CD4-positive, alpha-beta memory T cell (primary cell): ENCODE data around the gene CCNY. TPM values are rescaled to one million over a fixed set of nuclear protein-coding genes. Genes with fewer than 3 reads are reported as not detected.

Experiments
- CTCF ChIA-PET: fragments of 350-600 bp; sonication (Branson Sonifier 250); formaldehyde crosslinking; loops from one replicate; lab custom pipeline; 2021; ENCODE audit warnings: inconsistent platforms; ENCODE audit not compliant: partially characterized antibody; lab: Charles Lee
- POLR2A ChIA-PET: fragments of 350-600 bp; sonication (Branson Sonifier 250); formaldehyde crosslinking; loops from one replicate; lab custom pipeline; 2021; ENCODE audit not compliant: partially characterized antibody; lab: Charles Lee
- DNase-seq, 5 donors: peaks; one replicate each; pipeline versions ENCODE4 v3.0.0 to v3.0.0-alpha.2; 2020 to 2022; ENCODE audit warnings: mixed read lengths in 1 of 5
- H3K27ac ChIP-seq: one replicate; pipeline ENCODE4 v1.7.0; 2013; ENCODE audit warnings: low read depth, low read length
- H3K27me3 ChIP-seq: 2 replicates; pipeline ENCODE4 v1.7.0; 2013; ENCODE audit warnings: mild to moderate bottlenecking, low read length, moderate library complexity; ENCODE audit not compliant: insufficient read depth
- H3K36me3 ChIP-seq: 2 replicates; pipeline ENCODE4 v1.7.0; 2013; ENCODE audit warnings: mild to moderate bottlenecking, low read length, moderate library complexity; ENCODE audit not compliant: insufficient read depth
- H3K4me1 ChIP-seq: 2 replicates; pipeline ENCODE4 v1.7.0; 2013; ENCODE audit warnings: mild to moderate bottlenecking, low read length, moderate library complexity; ENCODE audit not compliant: insufficient read depth
- H3K4me3 ChIP-seq, 2 donors: one replicate each; pipeline ENCODE4 v1.7.0; 2013; ENCODE audit warnings: low read length in 2 of 2, mild to moderate bottlenecking in 1 of 2
- H3K9me3 ChIP-seq, 2 donors: one replicate each; pipeline ENCODE4 v1.7.0; 2013; ENCODE audit warnings: low read length in 2 of 2, control low read depth in 1 of 2; ENCODE audit not compliant: control insufficient read depth in 1 of 2
- H3K27ac Mint-ChIP-seq, 7 donors: one replicate each; pipeline ENCODE4 v1.8.0; 2020 to 2021; ENCODE audit warnings: mixed read lengths in 7 of 7, mild to moderate bottlenecking in 6 of 7, inconsistent platforms in 3 of 7, moderate library complexity in 3 of 7
- H3K27me3 Mint-ChIP-seq, 2 donors: one replicate each; pipeline ENCODE4 v1.8.0; 2020 to 2021; ENCODE audit warnings: mixed read lengths in 2 of 2
- H3K36me3 Mint-ChIP-seq, 2 donors: one replicate each; pipeline ENCODE4 v1.8.0; 2020 to 2021; ENCODE audit warnings: mixed read lengths in 2 of 2, inconsistent platforms in 1 of 2, mild to moderate bottlenecking in 1 of 2
- H3K4me1 Mint-ChIP-seq, 4 donors: one replicate each; pipeline ENCODE4 v1.8.0; 2020 to 2021; ENCODE audit warnings: mixed read lengths in 4 of 4, mild to moderate bottlenecking in 1 of 4
- H3K4me3 Mint-ChIP-seq, 8 donors: one replicate each; pipeline ENCODE4 v1.8.0; 2020 to 2021; ENCODE audit warnings: mixed read lengths in 8 of 8, mild to moderate bottlenecking in 7 of 8, moderate library complexity in 6 of 8, inconsistent platforms in 3 of 8
- H3K9me3 Mint-ChIP-seq, 8 donors: one replicate each; pipeline ENCODE4 v1.8.0; 2020 to 2021; ENCODE audit warnings: mixed read lengths in 8 of 8, mild to moderate bottlenecking in 5 of 8, inconsistent platforms in 3 of 8, moderate library complexity in 1 of 8
- intact Hi-C: fragments of 100-400 bp; cut with micrococcal nuclease; formaldehyde crosslinking; loops from one replicate; pipeline ENCODE4 v1.15.1; 2023
- polyA plus RNA-seq, 2 donors: library from polyadenylated mRNA; unstranded; fragments of 300-500 nt; fragmentation: Illumina TruSeq; gene quantifications; one replicate each; pipeline ENCODE4 v1.2.3, GENCODE V29; 2021
- total RNA-seq, 2 experiments: library from RNA; stranded (reverse); gene quantifications; one replicate each; pipeline ENCODE4 v1.2.3, GENCODE V29; 2021

CCNY gene
- total and polyA plus RNA-seq, 4 experiments from 2014 or later = 5.6 to 66.7 (median 41.5) TPM

GRCh38 chr10:35348609-35349388 lies 12.5 kb downstream of the CCNY start:
- H3K4me1 ChIP-seq = peaks cover 80% of the 10 kb centered on the region
- H3K4me1 Mint-ChIP-seq = peaks cover 57 to 93% (median 78%) of the 10 kb centered on the region in 4 donors
- H3K9me3 ChIP-seq = no peaks in the 10 kb centered on the region
- no peaks in the 10 kb centered on the region for H3K27me3 Mint-ChIP-seq
- intact Hi-C loops = no loop called here
- no peaks in the 10 kb centered on the region for H3K9me3 Mint-ChIP-seq
- H3K4me3 Mint-ChIP-seq = peak overlapping the region in 1 of 8 donors; percentile 21
- no peaks in the 10 kb centered on the region for H3K27me3 ChIP-seq
- H3K27ac Mint-ChIP-seq = no peak overlapping the region
- no peak overlapping the region for H3K4me3 ChIP-seq
- H3K27ac ChIP-seq = no peak overlapping the region
- H3K36me3 ChIP-seq = no peaks in the 10 kb centered on the region
- ChIA-PET POLR2A (no interaction called here), CTCF (interaction anchor here (1.1 kb wide), 1 partner anchor 214 kb away, joined by 4 read pairs; no protein-coding TSS in a partner anchor)
- peaks cover 4% of the 10 kb centered on the region in 2 donors for H3K36me3 Mint-ChIP-seq
- DNase-seq = no peak

- Mint-ChIP-seq H3K27me3 (no peaks in the 10 kb centered on the region), H3K4me1 (peaks cover 58 to 96% (median 81%) of the 10 kb centered on the region in 4 donors), H3K4me3 (peak overlapping the region in 3 of 8 donors; percentile 24 to 47 (median 30)), H3K9me3 (no peaks in the 10 kb centered on the region), H3K36me3 (peaks cover 4% of the 10 kb centered on the region in 2 donors), H3K27ac (peak overlapping the region in 2 of 7 donors; percentile 44 to 57)
- POLR2A ChIA-PET = no interaction called here
- peaks cover 80% of the 10 kb centered on the region for H3K4me1 ChIP-seq
- DNase-seq = no peak
- H3K36me3 ChIP-seq = no peaks in the 10 kb centered on the region
- CTCF ChIA-PET = interaction anchor here (1.1 kb wide), 1 partner anchor 213 kb away, joined by 4 read pairs; no protein-coding TSS in a partner anchor
- no peak overlapping the region for H3K27ac ChIP-seq
- no peaks in the 10 kb centered on the region for H3K9me3 ChIP-seq
- H3K4me3 ChIP-seq = no peak overlapping the region
- H3K27me3 ChIP-seq = no peaks in the 10 kb centered on the region
- intact Hi-C loops = no loop called here
Measured at GRCh38 chr10:35349389-35349915, 13.1 kb downstream of the CCNY start.

GRCh38 chr10:35351021-35351420 lies 14.7 kb downstream of the CCNY start:
- DNase-seq = no peak
- Mint-ChIP-seq H3K4me1 (peaks cover 64 to 97% (median 85%) of the 10 kb centered on the region in 4 donors), H3K4me3 (peak overlapping the region in 4 of 8 donors; percentile 5 to 66 (median 24)), H3K9me3 (peaks cover 0 to 1% (median 0%) of the 10 kb centered on the region in 8 donors), H3K27me3 (no peaks in the 10 kb centered on the region), H3K36me3 (peaks cover 0 to 4% of the 10 kb centered on the region in 2 donors), H3K27ac (peak overlapping the region in 1 of 7 donors; percentile 47)
- Histone ChIP-seq H3K4me3 (no peak overlapping the region), H3K27ac (no peak overlapping the region), H3K36me3 (no peaks in the 10 kb centered on the region), H3K9me3 (no peaks in the 10 kb centered on the region), H3K4me1 (peaks cover 83% of the 10 kb centered on the region), H3K27me3 (no peaks in the 10 kb centered on the region)
- CTCF ChIA-PET = interaction anchor here (1.1 to 1.5 kb wide), 3 partner anchors 23 to 230 kb away, joined by 3 read pairs; no protein-coding TSS in a partner anchor
- POLR2A ChIA-PET = no interaction called here
- intact Hi-C loops = no loop called here

GRCh38 chr10:35352097-35352496 lies 15.8 kb downstream of the CCNY start:
- H3K27me3 Mint-ChIP-seq = no peaks in the 10 kb centered on the region
- H3K27ac Mint-ChIP-seq = peak overlapping the region in 3 of 7 donors; percentile 23 to 75 (median 36)
- H3K27ac ChIP-seq = no peak overlapping the region
- H3K4me1 Mint-ChIP-seq = peaks cover 70 to 98% (median 87%) of the 10 kb centered on the region in 4 donors
- peaks cover 0 to 4% of the 10 kb centered on the region in 2 donors for H3K36me3 Mint-ChIP-seq
- intact Hi-C loops = no loop called here
- H3K9me3 Mint-ChIP-seq = peaks cover 0 to 1% (median 0%) of the 10 kb centered on the region in 8 donors
- H3K9me3 ChIP-seq = no peaks in the 10 kb centered on the region
- H3K4me3 Mint-ChIP-seq = peak overlapping the region in 7 of 8 donors; percentile 42 to 83 (median 56)
- no peak overlapping the region for H3K4me3 ChIP-seq
- peaks cover 82% of the 10 kb centered on the region for H3K4me1 ChIP-seq
- H3K36me3 ChIP-seq = no peaks in the 10 kb centered on the region
- H3K27me3 ChIP-seq = no peaks in the 10 kb centered on the region
- ChIA-PET CTCF (interaction anchor here (1.2 to 1.5 kb wide), 2 partner anchors 23 to 211 kb away, joined by 3 read pairs; no protein-coding TSS in a partner anchor), POLR2A (no interaction called here)
- DNase-seq = no peak

GRCh38 chr10:35352512-35352911 lies 16.2 kb downstream of the CCNY start:
- H3K36me3 ChIP-seq = no peaks in the 10 kb centered on the region
- no peak for DNase-seq
- H3K4me1 Mint-ChIP-seq = peaks cover 70 to 98% (median 87%) of the 10 kb centered on the region in 4 donors
- ChIA-PET POLR2A (no interaction called here), CTCF (interaction anchor here (1.2 to 1.5 kb wide), 2 partner anchors 24 to 210 kb away, joined by 3 read pairs; no protein-coding TSS in a partner anchor)
- no peak overlapping the region for H3K4me3 ChIP-seq
- no peaks in the 10 kb centered on the region for H3K27me3 ChIP-seq
- H3K27ac ChIP-seq = no peak overlapping the region
- H3K4me3 Mint-ChIP-seq = peak overlapping the region in 7 of 8 donors; percentile 42 to 83 (median 56)
- peaks cover 0 to 4% of the 10 kb centered on the region in 2 donors for H3K36me3 Mint-ChIP-seq
- H3K27ac Mint-ChIP-seq = peak overlapping the region in 4 of 7 donors; percentile 8 to 75 (median 22)
- intact Hi-C loops = no loop called here
- no peaks in the 10 kb centered on the region for H3K9me3 ChIP-seq
- no peaks in the 10 kb centered on the region for H3K27me3 Mint-ChIP-seq
- H3K4me1 ChIP-seq = peaks cover 80% of the 10 kb centered on the region
- peaks cover 0 to 1% (median 0%) of the 10 kb centered on the region in 8 donors for H3K9me3 Mint-ChIP-seq

GRCh38 chr10:35353395-35353794 lies 17.1 kb downstream of the CCNY start:
- H3K9me3 ChIP-seq = no peaks in the 10 kb centered on the region
- Mint-ChIP-seq H3K4me1 (peaks cover 72 to 98% (median 86%) of the 10 kb centered on the region in 4 donors), H3K27me3 (no peaks in the 10 kb centered on the region), H3K36me3 (no peaks in the 10 kb centered on the region), H3K4me3 (peak overlapping the region in 1 of 8 donors; percentile 83), H3K27ac (peak overlapping the region in 1 of 7 donors; percentile 4), H3K9me3 (peaks cover 0 to 1% (median 0%) of the 10 kb centered on the region in 8 donors)
- intact Hi-C loops = no loop called here
- no peaks in the 10 kb centered on the region for H3K36me3 ChIP-seq
- no peak overlapping the region for H3K27ac ChIP-seq
- POLR2A ChIA-PET = no interaction called here
- no peak overlapping the region for H3K4me3 ChIP-seq
- DNase-seq = no peak
- H3K27me3 ChIP-seq = no peaks in the 10 kb centered on the region
- CTCF ChIA-PET = no interaction called here
- H3K4me1 ChIP-seq = peaks cover 80% of the 10 kb centered on the region

GRCh38 chr10:35353805-35354204 lies 17.5 kb downstream of the CCNY start:
- POLR2A ChIA-PET = no interaction called here
- Histone ChIP-seq H3K9me3 (no peaks in the 10 kb centered on the region), H3K27ac (no peak overlapping the region), H3K4me1 (peaks cover 80% of the 10 kb centered on the region), H3K27me3 (no peaks in the 10 kb centered on the region), H3K36me3 (no peaks in the 10 kb centered on the region), H3K4me3 (no peak overlapping the region)
- Mint-ChIP-seq H3K36me3 (no peaks in the 10 kb centered on the region), H3K9me3 (peaks cover 0 to 1% (median 0%) of the 10 kb centered on the region in 8 donors), H3K27me3 (no peaks in the 10 kb centered on the region), H3K27ac (peak overlapping the region in 2 of 7 donors; percentile 8 to 65), H3K4me1 (peaks cover 72 to 98% (median 88%) of the 10 kb centered on the region in 4 donors), H3K4me3 (peak overlapping the region in 3 of 8 donors; percentile 18 to 83 (median 50))
- CTCF ChIA-PET = no interaction called here
- DNase-seq = no peak
- intact Hi-C loops = no loop called here
